WTC11 (cell line): ENCODE data around the gene PRKAR2A. TPM values are rescaled to one million over a fixed set of nuclear protein-coding genes. Genes with fewer than 3 reads are reported as not detected.

Source experiments
- ATAC-seq: fragments of 200-7000 bp; cut with Tn5 transposase; 2 replicates; pipeline ENCODE4 v1.10.0; 2021; ENCODE audit warnings: mild to moderate bottlenecking, moderate library complexity
- CTCF ChIA-PET: fragments of 300-600 bp; sonication (Branson Sonifier 250); formaldehyde crosslinking; loops from one replicate; lab custom pipeline; 2021; ENCODE audit warnings: antibody characterized with exemption; lab: Charles Lee
- POLR2A ChIA-PET: fragments of 350-600 bp; sonication (Branson Sonifier 250); formaldehyde crosslinking; loops from one replicate; lab custom pipeline; 2021; ENCODE audit warnings: antibody characterized with exemption; lab: Charles Lee
- DNase-seq: peaks from one replicate; pipeline ENCODE4 v3.0.0; 2021; ENCODE audit warnings: low spot score
- H3K27ac Mint-ChIP-seq: 2 replicates; pipeline ENCODE4 v1.8.0; 2021; ENCODE audit warnings: mixed read lengths
- H3K27me3 Mint-ChIP-seq: 2 replicates; pipeline ENCODE4 v1.8.0; 2021; ENCODE audit warnings: low read depth, mild to moderate bottlenecking, moderate library complexity, mixed read lengths
- H3K36me3 Mint-ChIP-seq: 2 replicates; pipeline ENCODE4 v1.8.0; 2021; ENCODE audit warnings: mixed read lengths
- H3K4me1 Mint-ChIP-seq: 2 replicates; pipeline ENCODE4 v1.8.0; 2022; ENCODE audit warnings: mixed read lengths
- H3K4me3 Mint-ChIP-seq: 2 replicates; pipeline ENCODE4 v1.8.0; 2021; ENCODE audit warnings: mild to moderate bottlenecking, moderate library complexity, mixed read lengths
- H3K9me3 Mint-ChIP-seq: 2 replicates; pipeline ENCODE4 v1.8.0; 2021; ENCODE audit warnings: mixed read lengths
- ETV6 ChIP-seq: sonication (generic); formaldehyde crosslinking; IDR thresholded peaks from 2 replicates; pipeline ENCODE4 v1.8.1; 2022; ENCODE audit warnings: mild to moderate bottlenecking, missing genetic modification reagents
- FOXK1 ChIP-seq: sonication (generic); formaldehyde crosslinking; IDR thresholded peaks from 2 replicates; pipeline ENCODE4 v1.8.0; 2022; ENCODE audit warnings: mild to moderate bottlenecking, moderate library complexity, missing genetic modification reagents
- NR1H2 ChIP-seq: sonication (generic); formaldehyde crosslinking; IDR thresholded peaks from 2 replicates; pipeline ENCODE4 v1.9.0; 2021; ENCODE audit warnings: mild to moderate bottlenecking, moderate library complexity, missing genetic modification reagents
- SMAD3 ChIP-seq: sonication (generic); formaldehyde crosslinking; IDR thresholded peaks from 2 replicates; pipeline ENCODE4 v1.8.0; 2022; ENCODE audit warnings: missing genetic modification reagents, mild to moderate bottlenecking, borderline replicate concordance
- ZBTB21 ChIP-seq: sonication (generic); formaldehyde crosslinking; IDR thresholded peaks from 2 replicates; pipeline ENCODE4 v1.8.1; 2023; ENCODE audit warnings: mild to moderate bottlenecking, missing genetic modification reagents, borderline replicate concordance
- ZBTB43 ChIP-seq: sonication (generic); formaldehyde crosslinking; IDR thresholded peaks from 2 replicates; pipeline ENCODE4 v1.8.1; 2023; ENCODE audit warnings: mild to moderate bottlenecking, missing genetic modification reagents
- ZNF138 ChIP-seq: sonication (generic); formaldehyde crosslinking; conservative IDR thresholded peaks from 2 replicates; pipeline ENCODE4 v1.8.1; 2022; ENCODE audit warnings: mild to moderate bottlenecking, moderate library complexity, missing genetic modification reagents
- ZNF263 ChIP-seq: sonication (generic); formaldehyde crosslinking; IDR thresholded peaks from 2 replicates; pipeline ENCODE4 v1.8.1; 2022; ENCODE audit warnings: low read depth, mild to moderate bottlenecking, moderate library complexity, missing genetic modification reagents
- ZNF317 ChIP-seq: sonication (generic); formaldehyde crosslinking; IDR thresholded peaks from 2 replicates; pipeline ENCODE4 v1.8.1; 2023; ENCODE audit warnings: low read depth, mild to moderate bottlenecking, moderate library complexity, missing genetic modification reagents, borderline replicate concordance
- ZNF532 ChIP-seq: fragments of 250-450 bp; sonication (Bioruptor Pico); IDR thresholded peaks from 2 replicates; pipeline ENCODE4 v1.9.0; 2021; ENCODE audit warnings: mild to moderate bottlenecking, borderline replicate concordance
- total RNA-seq: library from RNA; stranded (reverse); gene quantifications from 3 replicates; pipeline ENCODE4 v1.2.3, GENCODE V29; 2021
- TF ChIP-seq, protein P1 (sequence below): fragments of 250-450 bp; sonication (Bioruptor Pico); IDR thresholded peaks from 2 replicates; pipeline ENCODE4 v1.9.0; 2021; ENCODE audit warnings: mild to moderate bottlenecking
- TF ChIP-seq, protein P2 (sequence below): sonication (generic); formaldehyde crosslinking; IDR thresholded peaks from 2 replicates; pipeline ENCODE4 v1.8.0; 2023; ENCODE audit warnings: missing genetic modification reagents
- TF ChIP-seq, protein P3 (sequence below): sonication (generic); formaldehyde crosslinking; IDR thresholded peaks from 2 replicates; pipeline ENCODE4 v1.8.1; 2022; ENCODE audit warnings: low read depth, missing genetic modification reagents, borderline replicate concordance
- TF ChIP-seq, protein P4 (sequence below): fragments of 250-450 bp; sonication (Bioruptor Pico); IDR thresholded peaks from 2 replicates; pipeline ENCODE4 v1.9.0; 2021; ENCODE audit warnings: moderate library complexity, mild to moderate bottlenecking, inconsistent platforms, borderline replicate concordance

PRKAR2A gene
- total RNA-seq, 1 experiment from 2014 or later: 57.2 TPM

- TF ChIP-seq SMAD3 (CRISPR knock-in tag) (no peak), ZNF263 (CRISPR knock-in tag) (no peak)
Observed at GRCh38 chr3:48847504-48848423, at the start of gene PRKAR2A (continued).

- H3K4me3 Mint-ChIP-seq: no peak overlapping the region
- no peaks in the 10 kb centered on the region; the same call in 1 of the 2 replicates for H3K27me3 Mint-ChIP-seq
- TF ChIP-seq ZNF317 (CRISPR knock-in tag) (no peak), ZBTB21 (CRISPR knock-in tag) (no peak), ETV6 (CRISPR knock-in tag) (no peak), NR1H2 (CRISPR knock-in tag) (no peak), SMAD3 (CRISPR knock-in tag) (no peak), FOXK1 (no peak), ZBTB43 (CRISPR knock-in tag) (no peak), ZNF532 (no peak), ZNF138 (no peak)
- TF ChIP-seq, protein P1, sequence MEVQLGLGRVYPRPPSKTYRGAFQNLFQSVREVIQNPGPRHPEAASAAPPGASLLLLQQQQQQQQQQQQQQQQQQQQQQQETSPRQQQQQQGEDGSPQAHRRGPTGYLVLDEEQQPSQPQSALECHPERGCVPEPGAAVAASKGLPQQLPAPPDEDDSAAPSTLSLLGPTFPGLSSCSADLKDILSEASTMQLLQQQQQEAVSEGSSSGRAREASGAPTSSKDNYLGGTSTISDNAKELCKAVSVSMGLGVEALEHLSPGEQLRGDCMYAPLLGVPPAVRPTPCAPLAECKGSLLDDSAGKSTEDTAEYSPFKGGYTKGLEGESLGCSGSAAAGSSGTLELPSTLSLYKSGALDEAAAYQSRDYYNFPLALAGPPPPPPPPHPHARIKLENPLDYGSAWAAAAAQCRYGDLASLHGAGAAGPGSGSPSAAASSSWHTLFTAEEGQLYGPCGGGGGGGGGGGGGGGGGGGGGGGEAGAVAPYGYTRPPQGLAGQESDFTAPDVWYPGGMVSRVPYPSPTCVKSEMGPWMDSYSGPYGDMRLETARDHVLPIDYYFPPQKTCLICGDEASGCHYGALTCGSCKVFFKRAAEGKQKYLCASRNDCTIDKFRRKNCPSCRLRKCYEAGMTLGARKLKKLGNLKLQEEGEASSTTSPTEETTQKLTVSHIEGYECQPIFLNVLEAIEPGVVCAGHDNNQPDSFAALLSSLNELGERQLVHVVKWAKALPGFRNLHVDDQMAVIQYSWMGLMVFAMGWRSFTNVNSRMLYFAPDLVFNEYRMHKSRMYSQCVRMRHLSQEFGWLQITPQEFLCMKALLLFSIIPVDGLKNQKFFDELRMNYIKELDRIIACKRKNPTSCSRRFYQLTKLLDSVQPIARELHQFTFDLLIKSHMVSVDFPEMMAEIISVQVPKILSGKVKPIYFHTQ (CRISPR knock-in tag): no peak
- TF ChIP-seq, protein P2, sequence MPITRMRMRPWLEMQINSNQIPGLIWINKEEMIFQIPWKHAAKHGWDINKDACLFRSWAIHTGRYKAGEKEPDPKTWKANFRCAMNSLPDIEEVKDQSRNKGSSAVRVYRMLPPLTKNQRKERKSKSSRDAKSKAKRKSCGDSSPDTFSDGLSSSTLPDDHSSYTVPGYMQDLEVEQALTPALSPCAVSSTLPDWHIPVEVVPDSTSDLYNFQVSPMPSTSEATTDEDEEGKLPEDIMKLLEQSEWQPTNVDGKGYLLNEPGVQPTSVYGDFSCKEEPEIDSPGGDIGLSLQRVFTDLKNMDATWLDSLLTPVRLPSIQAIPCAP: no peak
- TF ChIP-seq, protein P3, sequence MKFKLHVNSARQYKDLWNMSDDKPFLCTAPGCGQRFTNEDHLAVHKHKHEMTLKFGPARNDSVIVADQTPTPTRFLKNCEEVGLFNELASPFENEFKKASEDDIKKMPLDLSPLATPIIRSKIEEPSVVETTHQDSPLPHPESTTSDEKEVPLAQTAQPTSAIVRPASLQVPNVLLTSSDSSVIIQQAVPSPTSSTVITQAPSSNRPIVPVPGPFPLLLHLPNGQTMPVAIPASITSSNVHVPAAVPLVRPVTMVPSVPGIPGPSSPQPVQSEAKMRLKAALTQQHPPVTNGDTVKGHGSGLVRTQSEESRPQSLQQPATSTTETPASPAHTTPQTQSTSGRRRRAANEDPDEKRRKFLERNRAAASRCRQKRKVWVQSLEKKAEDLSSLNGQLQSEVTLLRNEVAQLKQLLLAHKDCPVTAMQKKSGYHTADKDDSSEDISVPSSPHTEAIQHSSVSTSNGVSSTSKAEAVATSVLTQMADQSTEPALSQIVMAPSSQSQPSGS (CRISPR knock-in tag): no peak
- TF ChIP-seq, protein P4, sequence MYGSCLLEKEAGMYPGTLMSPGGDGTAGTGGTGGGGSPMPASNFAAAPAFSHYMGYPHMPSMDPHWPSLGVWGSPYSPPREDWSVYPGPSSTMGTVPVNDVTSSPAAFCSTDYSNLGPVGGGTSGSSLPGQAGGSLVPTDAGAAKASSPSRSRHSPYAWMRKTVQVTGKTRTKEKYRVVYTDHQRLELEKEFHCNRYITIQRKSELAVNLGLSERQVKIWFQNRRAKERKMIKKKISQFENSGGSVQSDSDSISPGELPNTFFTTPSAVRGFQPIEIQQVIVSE (CRISPR knock-in tag): no peak
- TF ChIP-seq, all 79 proteins: peak for 0
- ChIA-PET POLR2A (no interaction called here), CTCF (interaction anchor here (0.7 kb wide), 1 partner anchor 159 kb away, joined by 3 read pairs; no protein-coding TSS in a partner anchor)
- ATAC-seq (no peak), DNase-seq (no peak)
- Mint-ChIP-seq H3K36me3 (no peaks in the 10 kb centered on the region), H3K4me1 (peaks cover 16% of the 10 kb centered on the region), H3K27ac (peak overlapping the region; percentile 75), H3K9me3 (no peaks in the 10 kb centered on the region)
Observed at GRCh38 chr3:48896936-48897335, 49.3 kb upstream of the PRKAR2A start.
